ENCODE results near the gene RGN.
"Not testable (repeated sequence)": the region's sequence is repeated elsewhere in the genome, so short reads cannot be mapped to it uniquely, and the experiment has no call there.

The RGN gene

DNA sequence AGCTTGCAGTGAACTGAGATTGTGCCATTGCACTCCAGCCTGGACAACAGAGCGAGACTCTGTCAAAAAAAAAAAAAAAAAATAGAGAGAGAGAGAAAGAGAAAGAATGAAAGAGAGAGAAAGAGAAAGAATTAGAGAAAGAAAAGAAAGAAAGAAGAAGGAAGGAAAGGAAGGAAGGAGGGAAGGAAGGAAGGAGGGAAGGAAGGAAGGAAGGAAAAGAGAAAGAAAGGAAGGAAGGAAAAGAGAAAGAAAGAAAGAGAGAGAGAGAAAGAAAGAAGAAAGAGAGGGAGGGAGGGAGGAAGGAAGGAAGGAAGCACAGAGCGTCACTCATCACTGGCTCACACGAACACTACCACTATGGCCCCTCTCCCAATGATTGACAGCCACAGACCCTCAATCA lies 46.2 kb downstream of the RGN start:
- not testable (repeated sequence) for DNase-seq

DNA sequence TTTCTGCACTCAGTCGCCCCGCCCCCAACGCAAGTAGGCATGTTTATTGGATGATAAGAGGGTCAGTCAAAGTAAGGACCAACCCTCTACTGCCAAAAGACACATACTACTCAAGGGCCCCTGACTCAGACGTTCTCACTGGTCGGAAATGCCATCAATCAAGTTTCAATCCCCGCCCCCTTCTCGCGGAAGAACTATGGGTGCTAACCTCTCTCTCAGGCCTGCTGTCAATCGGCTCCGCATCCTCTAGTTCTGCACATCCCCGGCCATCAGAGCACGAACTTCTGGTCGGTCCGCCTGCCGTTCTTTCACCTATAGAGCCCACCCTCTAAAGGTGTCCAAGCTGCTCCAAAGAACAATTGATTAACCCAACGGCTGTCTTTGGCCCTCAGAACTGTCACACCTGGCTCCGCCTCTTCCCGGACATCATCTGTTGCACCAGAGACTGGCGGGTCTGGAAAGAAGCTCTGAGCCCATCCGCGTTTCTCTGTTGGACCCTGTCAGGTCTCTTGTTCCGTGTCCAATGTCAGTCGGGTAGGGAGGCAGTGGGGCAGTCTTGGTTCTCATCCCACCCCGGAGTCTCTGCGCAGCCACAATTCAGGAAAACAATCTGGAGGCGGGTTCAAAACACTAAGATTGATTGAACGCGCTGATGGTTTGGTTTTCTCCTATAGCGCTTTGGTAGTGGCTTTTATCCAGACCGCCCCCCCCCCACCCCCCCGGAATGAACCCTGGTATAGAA lies 51.1 kb downstream of the RGN start:
- peak; percentile 98 for DNase-seq

DNA sequence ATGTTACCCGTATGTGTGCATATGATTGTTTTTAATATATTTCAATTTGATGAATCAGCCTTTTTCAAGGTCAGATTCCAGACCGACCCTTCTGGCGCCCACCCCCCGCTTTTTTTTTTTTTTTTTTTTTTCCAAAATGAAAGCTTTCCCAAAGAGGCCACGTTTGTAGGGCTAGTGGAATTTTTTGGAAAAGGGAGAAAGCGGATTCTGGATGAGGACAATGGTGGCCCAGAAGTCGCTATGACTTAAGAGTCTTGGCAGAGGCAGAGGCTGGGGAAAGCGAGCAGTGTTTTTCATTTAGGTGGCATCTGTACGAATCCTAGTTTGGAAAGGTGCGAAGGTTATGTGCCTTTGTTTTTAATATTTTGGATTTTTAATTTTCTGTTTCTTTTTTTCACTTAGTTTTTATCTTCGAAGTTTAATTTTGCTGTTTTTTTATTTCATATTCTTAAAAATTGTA lies 51.7 kb downstream of the RGN start:
- peak; percentile 30 for DNase-seq

DNA sequence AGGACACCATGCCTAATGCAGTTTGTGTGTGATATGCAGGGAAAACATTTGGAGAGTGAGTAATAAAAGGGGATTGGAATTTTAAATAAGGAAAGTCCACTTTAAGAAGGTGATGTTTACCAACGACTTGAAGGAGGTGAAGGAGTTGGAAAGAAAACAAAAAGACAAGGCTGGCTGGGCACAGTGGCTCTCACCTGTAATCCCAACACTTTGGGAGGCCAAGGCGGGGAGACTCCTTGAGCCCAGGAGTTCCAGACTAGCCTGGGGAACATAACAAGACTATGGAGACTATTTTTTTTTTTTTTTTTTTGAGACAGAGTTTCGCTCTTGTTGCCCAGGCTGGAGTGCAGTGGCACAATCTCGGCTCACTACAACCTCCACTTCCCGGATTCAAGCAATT lies 55.2 kb downstream of the RGN start:
- DNase-seq: no peak

DNA sequence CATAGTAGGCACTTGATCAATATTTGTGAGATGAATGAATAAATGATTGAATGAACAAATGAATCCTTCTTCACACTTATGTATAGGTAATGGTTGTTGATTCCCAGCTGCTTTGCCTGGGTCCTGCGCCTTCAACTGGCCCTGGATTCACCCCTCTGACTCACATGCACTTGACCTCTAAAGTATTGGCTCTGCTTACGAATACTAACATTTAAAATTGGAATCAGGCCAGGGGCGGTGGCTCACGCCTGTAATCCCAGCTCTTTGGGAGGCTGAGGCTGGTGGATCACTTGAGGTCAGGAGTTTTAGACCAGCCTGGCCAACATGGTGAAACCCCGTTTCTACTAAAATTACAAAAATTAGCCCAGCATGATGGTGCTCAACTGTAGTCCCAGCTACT lies 57.4 kb downstream of the RGN start:
- DNase-seq: not testable (repeated sequence)

DNA sequence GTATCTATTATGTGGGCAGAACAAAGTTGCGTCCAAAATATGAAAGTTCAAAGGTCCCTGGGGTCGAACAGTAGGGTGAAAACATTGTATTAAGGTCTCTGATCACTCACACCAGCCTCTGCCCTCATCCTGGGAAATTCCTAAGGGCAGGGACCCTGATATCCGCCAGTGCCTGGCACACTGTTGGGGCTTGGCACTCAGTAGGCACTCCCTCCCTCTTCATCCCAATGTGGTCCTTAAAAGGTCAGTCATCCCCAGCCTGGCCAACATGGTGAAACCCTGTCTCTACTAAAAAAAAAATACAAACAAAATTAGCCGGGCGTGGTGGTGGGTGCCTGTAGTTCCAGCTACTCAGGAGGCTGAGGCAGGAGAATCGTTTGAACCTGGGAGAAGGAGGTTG lies 59.9 kb downstream of the RGN start:
- DNase-seq: no peak
